ENCODE data around the gene PAQR4.
"Not testable (repeated sequence)": the region's sequence is repeated elsewhere in the genome, so short reads cannot be mapped to it uniquely, and the experiment has no call there.

PAQR4 gene

DNA sequence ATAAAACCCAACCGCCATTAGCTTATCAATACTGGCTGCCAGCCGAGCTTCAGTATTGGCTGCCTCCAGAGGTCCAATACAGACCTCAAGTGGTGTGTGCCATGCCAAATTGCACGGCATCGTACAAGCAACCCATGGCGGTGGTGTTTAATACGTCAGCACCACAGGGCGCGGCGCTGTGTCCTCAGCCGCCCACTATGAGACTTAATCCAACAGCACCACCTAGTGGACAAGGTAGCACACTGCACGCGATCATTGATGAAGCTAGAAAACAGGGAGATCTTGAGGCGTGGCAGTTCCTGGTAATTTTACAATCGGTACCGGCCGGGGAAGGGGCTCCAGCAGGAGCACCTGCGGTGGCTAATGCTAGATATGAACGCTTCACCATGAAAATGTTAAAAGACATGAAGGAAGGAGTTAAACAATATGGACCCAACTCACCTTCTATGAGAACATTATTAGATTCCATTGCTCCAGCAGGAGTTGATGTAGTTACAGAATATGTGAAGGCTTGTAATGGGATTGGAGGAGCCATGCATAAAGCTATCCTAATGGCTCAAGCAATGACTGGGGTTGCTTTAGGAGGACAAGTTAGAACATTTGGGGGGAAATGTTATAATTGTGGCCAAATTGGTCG, 42.0 kb upstream of the PAQR4 start:
- no peak overlapping the region for H3K4me3 ChIP-seq (replicated peaks; ENCODE audit: low read depth, low read length)
- DNase-seq (ENCODE audit: low read depth) = peak; percentile 92
- TF ChIP-seq, protein P1, sequence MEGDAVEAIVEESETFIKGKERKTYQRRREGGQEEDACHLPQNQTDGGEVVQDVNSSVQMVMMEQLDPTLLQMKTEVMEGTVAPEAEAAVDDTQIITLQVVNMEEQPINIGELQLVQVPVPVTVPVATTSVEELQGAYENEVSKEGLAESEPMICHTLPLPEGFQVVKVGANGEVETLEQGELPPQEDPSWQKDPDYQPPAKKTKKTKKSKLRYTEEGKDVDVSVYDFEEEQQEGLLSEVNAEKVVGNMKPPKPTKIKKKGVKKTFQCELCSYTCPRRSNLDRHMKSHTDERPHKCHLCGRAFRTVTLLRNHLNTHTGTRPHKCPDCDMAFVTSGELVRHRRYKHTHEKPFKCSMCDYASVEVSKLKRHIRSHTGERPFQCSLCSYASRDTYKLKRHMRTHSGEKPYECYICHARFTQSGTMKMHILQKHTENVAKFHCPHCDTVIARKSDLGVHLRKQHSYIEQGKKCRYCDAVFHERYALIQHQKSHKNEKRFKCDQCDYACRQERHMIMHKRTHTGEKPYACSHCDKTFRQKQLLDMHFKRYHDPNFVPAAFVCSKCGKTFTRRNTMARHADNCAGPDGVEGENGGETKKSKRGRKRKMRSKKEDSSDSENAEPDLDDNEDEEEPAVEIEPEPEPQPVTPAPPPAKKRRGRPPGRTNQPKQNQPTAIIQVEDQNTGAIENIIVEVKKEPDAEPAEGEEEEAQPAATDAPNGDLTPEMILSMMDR (IDR thresholded peaks at IDR 0.05; ENCODE audit: low read length, missing control alignments) = peak; percentile 90

DNA sequence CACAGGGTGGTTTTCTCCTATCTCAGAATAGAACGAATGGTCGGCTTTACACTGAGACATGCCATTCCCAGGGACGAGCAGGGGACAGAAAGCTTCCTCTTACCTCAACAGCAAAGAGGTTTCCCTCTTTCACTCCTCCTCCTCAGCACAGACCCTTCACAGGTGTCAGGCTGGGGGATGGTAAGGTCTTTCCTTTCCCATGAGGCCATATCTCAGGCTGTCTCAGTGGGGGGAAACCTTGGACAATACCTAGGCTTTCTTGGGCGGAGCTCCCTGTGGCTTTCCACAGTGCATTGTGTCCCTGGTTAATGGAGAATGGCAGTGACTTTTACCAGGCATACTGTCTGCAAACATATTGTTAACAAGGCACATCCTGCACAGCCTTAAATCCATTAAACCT, 41.0 kb upstream of the PAQR4 start:
- not testable (repeated sequence) for DNase-seq (ENCODE audit: low read depth); H3K4me3 ChIP-seq (replicated peaks; ENCODE audit: low read depth, low read length)

DNA sequence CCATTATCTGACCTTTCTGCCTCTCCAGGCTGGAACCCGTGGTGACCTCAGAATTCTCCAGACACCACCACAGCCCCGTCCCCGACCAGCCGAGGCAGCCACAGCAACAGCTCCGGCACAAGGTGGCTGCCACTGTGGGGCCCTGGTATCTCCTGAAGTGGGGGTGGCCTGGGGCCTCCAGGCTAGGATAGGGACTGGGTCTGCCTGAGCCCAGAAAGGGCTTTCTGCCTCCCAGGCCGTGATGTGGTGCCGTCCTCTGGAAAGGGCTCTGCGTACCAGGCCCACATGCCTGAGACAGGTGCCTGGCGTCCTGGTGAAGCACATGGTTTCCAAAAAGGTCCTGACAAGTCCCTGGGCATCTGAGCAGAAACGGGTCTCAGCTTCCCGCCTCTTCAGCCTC, 40.4 kb upstream of the PAQR4 start:
- TF ChIP-seq, protein P1 (IDR thresholded peaks at IDR 0.05; ENCODE audit: low read length, missing control alignments) = no peak
- no peak for DNase-seq (ENCODE audit: low read depth)
- no peak overlapping the region for H3K4me3 ChIP-seq (replicated peaks; ENCODE audit: low read depth, low read length)

DNA sequence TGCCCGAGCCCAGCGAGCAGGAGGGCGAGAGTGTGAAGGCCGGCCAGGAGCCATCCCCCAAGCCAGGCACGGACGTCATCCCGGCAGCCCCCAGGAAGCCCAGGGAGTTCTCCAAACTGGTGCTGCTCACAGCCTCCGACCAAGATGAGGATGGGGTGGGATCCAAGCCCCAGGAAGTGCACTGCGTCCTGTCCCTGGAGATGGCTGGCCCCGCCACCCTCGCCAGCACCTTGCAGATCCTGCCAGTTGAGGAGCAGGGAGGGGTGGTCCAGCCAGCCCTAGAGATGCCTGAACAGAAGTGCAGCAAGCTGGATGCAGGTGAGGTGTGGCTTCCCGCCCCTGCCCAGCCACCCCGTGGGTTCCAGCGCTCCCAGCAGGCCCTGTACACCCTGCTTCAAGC, 39.5 kb upstream of the PAQR4 start:
- TF ChIP-seq, protein P1 (IDR thresholded peaks at IDR 0.05; ENCODE audit: low read length, missing control alignments) = no peak
- no peak for DNase-seq (ENCODE audit: low read depth)
- no peak overlapping the region for H3K4me3 ChIP-seq (replicated peaks; ENCODE audit: low read depth, low read length)

DNA sequence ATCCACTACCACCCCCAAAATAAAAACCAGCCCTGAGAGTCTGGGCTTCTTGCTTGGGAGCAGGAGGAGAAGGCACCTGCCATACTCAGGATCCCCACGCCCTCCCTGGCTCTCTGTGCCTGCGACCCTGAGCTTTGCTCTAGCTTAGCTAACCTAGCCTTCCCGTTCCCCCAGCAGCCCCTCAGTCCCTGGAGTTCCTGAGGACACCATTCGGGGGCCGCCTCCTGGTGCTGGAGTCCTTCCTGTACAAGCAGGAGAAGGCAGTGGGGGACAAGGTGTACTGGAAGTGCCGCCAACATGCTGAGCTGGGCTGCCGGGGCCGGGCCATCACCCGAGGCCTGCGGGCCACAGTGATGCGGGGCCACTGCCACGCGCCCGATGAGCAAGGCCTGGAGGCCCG, 38.9 kb upstream of the PAQR4 start:
- TF ChIP-seq, protein P1 (IDR thresholded peaks at IDR 0.05; ENCODE audit: low read length, missing control alignments) = no peak
- no peak overlapping the region for H3K4me3 ChIP-seq (replicated peaks; ENCODE audit: low read depth, low read length)
- no peak for DNase-seq (ENCODE audit: low read depth)

DNA sequence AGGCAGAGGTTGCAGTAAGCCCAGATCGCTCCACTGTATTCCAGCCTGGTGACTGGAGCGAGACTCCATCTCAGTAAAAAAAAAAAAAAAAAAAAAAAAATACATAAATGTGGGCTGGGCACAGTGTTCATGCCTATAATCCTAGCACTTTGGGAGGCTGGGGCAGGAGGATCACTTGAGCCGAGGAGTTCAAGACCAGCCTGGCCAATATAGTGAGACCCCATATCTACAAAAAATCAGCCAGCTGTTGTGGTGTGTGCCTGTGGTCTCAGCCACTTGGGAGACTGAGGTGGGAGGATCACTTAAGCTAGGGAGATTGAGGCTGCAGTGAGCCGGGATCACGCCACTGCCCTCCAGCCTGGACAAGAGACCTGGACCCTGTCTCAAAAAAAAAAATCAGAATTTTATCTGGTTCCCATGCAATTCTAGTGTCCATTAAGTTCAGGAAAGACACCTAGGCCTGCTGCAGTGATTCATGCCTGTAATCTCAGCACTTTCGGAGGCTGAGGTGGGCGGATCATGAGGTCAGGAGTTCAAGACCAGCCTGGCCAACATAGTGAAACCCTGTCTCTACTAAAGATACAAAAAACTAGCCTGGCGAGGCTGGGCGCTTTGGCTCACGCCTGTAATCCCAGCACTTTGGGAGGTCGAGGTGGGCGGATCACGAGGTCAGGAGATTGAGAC, 37.8 kb upstream of the PAQR4 start:
- DNase-seq (ENCODE audit: low read depth); H3K4me3 ChIP-seq (replicated peaks; ENCODE audit: low read depth, low read length): not testable (repeated sequence)

DNA sequence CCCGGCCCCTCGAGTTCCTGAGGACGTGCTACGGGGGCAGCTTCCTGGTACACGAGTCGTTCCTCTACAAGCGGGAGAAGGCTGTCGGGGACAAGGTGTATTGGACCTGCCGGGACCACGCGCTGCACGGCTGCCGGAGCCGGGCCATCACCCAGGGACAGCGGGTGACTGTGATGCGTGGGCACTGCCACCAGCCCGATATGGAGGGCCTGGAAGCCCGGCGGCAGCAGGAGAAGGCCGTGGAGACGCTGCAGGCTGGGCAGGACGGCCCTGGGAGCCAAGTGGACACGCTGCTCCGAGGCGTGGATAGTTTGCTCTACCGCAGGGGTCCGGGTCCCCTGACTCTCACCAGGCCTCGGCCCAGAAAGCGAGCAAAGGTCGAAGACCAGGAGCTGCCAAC, 36.0 kb upstream of the PAQR4 start:
- TF ChIP-seq, protein P1 (IDR thresholded peaks at IDR 0.05; ENCODE audit: low read length, missing control alignments) = no peak
- no peak overlapping the region for H3K4me3 ChIP-seq (replicated peaks; ENCODE audit: low read depth, low read length)
- DNase-seq (ENCODE audit: low read depth) = no peak

DNA sequence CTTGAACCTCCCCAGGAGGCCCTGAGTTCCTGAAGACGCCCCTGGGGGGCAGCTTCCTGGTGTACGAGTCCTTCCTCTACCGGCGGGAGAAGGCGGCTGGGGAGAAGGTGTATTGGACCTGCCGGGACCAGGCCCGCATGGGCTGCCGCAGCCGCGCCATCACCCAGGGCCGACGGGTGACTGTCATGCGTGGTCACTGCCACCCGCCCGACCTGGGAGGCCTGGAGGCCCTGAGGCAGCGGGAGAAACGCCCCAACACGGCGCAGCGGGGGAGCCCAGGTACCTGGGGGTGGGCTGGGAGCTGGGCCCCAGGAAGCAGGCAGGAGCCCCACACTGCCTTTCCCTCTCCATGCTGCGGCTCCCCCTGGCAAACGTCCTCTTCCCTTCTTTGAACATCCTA, 35.4 kb upstream of the PAQR4 start:
- no peak overlapping the region for H3K4me3 ChIP-seq (replicated peaks; ENCODE audit: low read depth, low read length)
- DNase-seq (ENCODE audit: low read depth) = no peak
- TF ChIP-seq, protein P1 (IDR thresholded peaks at IDR 0.05; ENCODE audit: low read length, missing control alignments) = no peak
